SK-MEL-5 (cell line): ENCODE data around the gene NXPH3. TPM values are rescaled to one million over a fixed set of nuclear protein-coding genes. Genes with fewer than 3 reads are reported as not detected.
"Not testable (repeated sequence)": the region's sequence is repeated elsewhere in the genome, so short reads cannot be mapped to it uniquely, and the experiment has no call there.

ENCODE experiments used
- DNase-seq: peaks from one replicate; pipeline ENCODE4 v3.0.0-alpha.2; 2016; ENCODE audit warnings: low read depth, low spot score
- in situ Hi-C: cut with HindIII; loops from 2 replicates; pipeline ENCODE4 v1.10.0; 2016; ENCODE audit warnings: low sequenced_read_pairs, high pct_unique_total_duplicates, low pct_unique_long_range_greater_than_20kb
- polyA plus RNA-seq, 2 experiments: library from polyadenylated mRNA; depleted of rRNA; stranded (reverse); fragments of >200 nt; gene quantifications; 2 replicates each; pipeline ENCODE4 v1.2.3, GENCODE V29; 2015
- total RNA-seq: library from RNA; depleted of rRNA; stranded (reverse); fragments of >200 nt; shearing (Covaris generic); gene quantifications from 2 replicates; pipeline ENCODE4 v1.2.3, GENCODE V29; 2014; rRNA removed

The NXPH3 gene
- total RNA-seq, result 0.26 and 0.35 TPM in 2 replicates
- polyA plus RNA-seq (2015; cell fraction: cytosol; rRNA removed), result 0.15 TPM in 1 of 2 replicates, not detected in the other
- polyA plus RNA-seq (2015; cell fraction: nucleus; rRNA removed), result 0.05 TPM in 1 of 2 replicates, not detected in the other

DNA sequence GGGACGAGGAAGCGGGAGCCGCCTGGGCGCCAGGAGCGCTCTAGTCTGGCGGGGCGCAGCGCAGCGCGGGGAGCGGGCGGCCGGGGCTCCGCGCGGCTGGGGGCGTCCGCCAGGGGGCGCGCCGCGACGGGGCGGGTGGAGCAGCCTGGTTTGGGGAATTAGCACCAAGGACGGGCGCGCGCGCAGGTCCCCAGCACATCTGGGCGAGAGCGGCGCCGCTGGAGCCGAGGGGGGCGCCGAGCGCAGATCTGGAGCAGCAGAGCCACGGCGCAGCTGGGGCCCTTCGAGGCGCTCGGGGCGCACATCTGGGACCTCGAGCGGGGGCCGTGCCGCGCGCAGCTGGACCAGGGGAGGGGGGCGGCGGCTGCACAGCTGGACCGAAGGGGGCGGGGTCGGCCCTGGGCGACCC is at the start of gene NXPH3:
Gene NXPH3 (plus strand): TSS at position 193 of the 409 bp plus-strand sequence. CDS start 349 bp downstream, outside the sequence.
- in situ Hi-C loops, result no loop called here
- peak; percentile 45 for DNase-seq

DNA sequence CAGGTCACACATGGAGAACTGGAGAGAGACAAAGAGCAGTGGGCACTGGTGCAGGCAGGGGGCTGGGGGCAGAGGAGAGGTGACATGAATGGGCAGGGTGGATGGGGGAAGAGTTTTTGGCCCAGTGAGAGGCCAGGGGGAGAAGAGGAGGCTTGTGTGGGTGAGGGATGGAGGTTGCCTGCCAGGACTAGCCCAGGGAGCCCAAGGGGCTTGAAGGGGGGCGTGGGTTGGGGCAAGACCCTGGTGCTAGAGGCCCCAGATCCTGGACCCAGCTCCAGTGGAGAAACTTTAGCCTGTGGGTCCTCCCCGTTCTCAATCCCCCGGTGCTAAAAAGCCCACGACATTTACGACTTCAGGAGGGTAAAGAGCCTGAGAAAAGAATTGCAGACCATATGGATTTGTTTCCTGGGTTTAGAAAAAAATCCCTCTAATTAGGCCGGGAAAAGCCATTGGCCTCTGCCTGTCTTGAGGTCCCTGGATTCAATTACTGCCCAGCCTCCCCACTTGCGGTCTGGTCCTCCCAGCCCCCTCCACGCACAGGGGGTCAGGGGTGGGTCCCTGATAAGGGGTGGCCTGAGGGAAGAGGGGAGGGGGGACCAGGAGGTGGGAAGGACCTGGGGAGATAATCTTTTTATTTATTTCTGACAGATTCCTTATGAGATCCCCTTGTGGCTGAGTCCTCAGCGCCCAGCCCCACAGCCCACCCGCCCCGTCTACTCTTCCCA is 47.6 kb upstream of the NXPH3 start:
- in situ Hi-C loops, result no loop called here

DNA sequence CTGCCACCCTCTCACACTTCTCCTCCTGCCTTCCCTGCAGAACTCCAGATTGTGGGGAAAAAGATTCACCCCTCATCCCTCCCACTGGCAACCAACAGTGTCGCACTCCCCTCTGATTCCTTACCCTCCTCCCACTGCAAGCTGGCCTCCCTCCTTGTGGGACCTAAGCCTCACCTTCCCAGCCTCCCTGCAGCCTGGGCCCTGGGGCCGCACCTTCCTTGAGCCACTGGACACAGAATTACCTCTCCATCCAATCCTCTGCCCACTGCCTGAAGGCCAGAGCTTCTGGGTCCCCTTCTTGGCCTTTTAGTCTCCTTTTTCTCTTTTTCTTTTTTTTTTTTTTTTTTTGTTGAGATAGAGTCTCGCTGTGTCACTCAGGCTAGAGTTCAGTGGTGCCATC is 46.7 kb upstream of the NXPH3 start:
- DNase-seq, result no peak
- in situ Hi-C loops, result no loop called here

More for the DNA sequence above, 47.6 kb upstream of the NXPH3 start:
- no peak for DNase-seq

DNA sequence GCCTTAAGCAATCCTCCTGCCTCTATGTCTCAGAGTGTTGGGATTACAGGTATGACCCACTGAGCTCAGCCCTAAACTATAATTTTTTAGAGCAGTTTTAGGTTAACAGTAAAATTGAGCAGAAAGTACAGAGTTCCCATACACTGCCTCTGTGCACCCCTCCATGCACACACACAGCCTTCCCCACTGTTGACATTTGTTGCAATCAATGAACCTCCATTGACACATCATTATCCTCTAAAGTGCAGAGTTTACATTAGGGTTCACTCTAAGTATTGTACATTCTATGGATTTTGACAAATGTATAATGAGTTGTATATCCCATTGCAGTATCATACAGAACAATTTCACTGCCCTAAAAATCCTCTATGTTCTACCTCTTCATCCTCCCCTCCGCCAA is 45.6 kb upstream of the NXPH3 start:
- in situ Hi-C loops, result no loop called here
- DNase-seq, result no peak

DNA sequence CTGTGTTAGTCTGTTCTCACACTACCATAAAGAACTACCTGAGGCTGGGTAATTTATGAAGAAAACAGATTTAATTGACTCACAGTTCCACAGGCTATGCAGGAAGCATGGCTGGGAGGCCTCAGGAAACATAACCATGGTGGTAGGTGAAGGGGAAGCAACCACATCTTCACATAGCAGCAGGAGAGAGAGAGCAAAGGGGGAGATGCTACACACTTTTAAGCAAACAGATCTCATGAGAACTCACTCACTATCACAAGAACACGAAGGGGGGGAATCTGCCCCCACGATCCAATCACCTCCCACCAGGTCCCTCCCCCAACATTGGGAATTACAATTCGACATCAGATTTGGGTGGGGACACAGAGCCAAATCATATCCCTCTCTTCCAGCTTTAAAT is 31.8 kb upstream of the NXPH3 start:
- no peak for DNase-seq
- in situ Hi-C loops, result no loop called here

DNA sequence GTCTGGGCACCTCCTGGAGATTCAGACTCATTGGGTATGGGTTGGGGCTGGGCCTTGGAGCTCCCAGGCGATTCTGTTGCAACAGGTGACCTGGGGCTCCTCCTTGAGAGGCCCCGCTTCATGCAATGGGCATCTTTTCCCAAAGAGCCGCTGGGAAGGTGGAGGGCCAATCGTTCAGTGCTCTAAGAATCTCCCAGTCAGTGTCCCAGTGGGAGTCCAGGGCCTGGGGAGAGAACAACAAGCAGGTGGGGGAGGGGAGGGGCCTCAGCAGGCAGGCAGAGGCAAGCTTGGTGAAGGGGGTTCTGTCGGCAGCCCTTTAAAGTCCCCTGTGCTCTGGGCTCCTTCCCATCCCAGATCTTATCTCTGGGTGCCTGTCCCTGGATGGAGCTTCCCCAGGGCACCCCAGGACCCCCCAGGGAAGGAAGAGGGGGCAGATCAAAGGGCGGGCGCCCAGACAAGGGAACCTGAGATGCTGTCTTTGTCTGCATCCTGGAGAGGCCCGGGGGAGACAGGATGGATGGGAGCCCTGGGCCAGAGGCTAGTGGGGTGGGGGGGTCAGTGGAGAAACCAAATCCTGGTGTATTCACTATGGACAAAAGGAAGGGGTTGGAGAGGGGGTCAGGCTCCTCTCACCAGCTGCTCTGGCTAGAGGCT is 30.5 kb upstream of the NXPH3 start:
- no peak for DNase-seq
- in situ Hi-C loops, result no loop called here

DNA sequence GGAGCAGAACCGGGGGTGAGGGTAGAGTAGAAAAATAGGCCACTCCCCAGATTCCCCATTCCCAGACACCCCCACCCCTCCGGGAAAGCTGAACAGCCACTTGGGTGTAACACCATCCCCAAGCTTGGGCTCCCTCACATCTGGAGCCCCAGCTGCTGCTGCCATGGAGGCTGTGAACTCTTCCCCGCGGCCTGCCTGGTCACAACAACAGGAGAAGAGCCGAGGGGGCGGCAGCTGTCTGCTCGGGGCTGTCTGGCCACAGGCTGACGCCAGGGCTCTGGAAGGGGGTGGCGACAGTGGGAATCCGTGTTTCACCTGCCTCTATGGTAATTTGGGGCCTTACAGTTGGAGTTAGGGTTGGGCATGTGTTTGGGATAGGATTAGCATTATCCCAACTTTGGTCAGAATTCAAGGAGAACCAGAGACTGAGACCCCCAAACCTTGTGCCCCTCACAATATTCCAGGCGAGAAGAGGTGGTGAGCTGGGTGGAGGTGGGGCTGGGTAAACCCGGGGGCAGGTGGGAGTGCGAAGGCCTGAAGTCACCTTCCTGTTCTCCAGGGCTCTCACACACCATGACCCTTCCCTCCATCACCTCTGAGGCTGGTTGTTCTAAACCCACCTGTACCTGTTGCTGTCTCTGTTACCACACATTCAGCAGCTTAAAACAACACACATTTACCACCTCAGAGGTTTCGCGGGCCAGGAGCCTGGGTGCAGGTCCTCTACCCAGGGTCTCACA is 29.7 kb upstream of the NXPH3 start:
- in situ Hi-C loops, result no loop called here
- no peak for DNase-seq

DNA sequence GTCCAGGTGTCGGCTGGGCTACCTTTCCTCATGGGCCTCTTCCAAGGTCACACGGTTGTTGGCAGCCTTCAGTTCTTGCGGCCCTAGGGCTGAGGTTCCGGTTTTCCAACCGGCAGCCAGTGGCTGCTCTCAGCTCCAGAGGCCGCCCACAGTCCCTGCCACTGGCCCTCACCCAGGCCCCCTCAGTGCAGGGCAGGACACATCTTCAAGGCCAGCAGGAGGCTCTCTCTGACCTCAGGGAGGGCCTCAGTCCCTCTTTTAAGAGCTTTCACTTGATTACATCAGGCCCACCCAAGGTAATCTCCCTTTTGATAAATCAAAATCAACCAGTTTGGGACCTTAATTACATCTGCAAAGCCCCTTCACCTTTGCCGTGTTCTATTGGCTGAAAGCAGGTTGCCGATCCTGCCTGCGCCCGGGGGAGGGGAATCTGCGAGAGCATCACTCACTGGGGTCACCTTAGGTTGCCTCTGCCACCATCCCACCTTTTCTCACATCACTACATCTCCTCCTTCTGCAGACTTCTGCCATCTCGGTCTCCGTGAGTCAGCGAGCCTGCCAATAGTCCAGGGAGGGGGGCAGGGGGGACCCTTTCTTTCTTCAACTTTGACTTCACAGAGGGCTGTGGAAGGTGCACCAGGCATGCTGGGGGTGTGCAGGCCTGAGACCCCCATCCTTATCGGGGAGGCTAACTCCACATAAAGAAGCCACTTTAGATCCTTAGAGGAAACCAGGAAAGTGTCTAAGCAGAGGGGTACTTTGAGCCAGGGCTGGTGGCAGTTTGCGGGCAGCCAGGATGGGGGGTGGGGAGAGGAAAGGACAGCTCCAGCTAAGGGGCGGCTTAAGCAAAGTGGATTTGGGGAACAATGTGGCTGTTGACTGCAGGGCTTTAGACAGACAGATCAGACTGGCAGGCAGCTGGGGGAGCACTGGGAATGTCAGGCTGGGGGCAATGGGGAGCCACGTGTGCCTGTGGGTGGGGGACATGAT is 28.8 kb upstream of the NXPH3 start:
- in situ Hi-C loops, result no loop called here
- DNase-seq, result no peak

DNA sequence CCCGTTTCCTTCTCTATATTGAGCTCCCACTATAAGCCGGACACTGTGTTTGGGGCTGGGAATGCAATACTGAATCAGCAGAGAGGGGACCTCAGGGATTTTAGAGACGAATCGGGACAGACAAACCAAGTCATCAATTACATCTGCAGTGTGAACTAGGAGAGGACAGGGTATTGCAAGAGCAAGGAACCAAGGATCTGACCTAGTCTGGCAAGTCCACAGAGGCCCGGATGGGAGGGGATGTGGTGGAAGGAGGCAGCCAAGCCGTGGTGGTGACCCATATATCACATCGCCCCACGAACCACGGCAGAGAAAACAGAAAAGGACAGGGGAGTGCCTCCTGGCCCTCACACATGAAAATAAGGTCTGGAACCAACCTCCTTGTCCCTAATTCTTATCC is 28.1 kb upstream of the NXPH3 start:
- in situ Hi-C loops, result no loop called here

DNA sequence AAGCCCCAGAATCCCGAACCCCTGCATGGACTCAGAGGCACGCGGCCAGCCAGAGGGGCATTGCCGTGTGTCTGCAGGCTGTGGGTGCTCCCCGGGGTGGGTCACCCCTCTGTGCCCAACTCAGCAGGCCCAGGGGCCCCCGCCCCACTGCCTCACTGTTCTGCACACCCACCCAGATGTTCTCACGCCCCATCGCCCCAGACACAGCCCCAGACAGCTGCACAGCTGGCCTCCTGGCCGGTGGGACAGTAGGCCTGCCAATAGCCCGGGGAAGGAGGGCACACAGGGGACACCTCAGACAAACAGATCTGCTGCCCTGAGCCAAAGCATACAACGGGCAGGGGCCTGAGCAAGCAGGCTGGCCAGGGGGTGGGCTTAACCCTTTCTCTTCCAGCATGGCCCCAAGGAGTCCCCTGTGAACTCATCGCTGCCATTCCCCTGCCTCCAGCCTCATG is 27.6 kb upstream of the NXPH3 start:
- in situ Hi-C loops, result no loop called here
- DNase-seq, result no peak

More for the DNA sequence above, 28.1 kb upstream of the NXPH3 start:
- DNase-seq, result no peak

DNA sequence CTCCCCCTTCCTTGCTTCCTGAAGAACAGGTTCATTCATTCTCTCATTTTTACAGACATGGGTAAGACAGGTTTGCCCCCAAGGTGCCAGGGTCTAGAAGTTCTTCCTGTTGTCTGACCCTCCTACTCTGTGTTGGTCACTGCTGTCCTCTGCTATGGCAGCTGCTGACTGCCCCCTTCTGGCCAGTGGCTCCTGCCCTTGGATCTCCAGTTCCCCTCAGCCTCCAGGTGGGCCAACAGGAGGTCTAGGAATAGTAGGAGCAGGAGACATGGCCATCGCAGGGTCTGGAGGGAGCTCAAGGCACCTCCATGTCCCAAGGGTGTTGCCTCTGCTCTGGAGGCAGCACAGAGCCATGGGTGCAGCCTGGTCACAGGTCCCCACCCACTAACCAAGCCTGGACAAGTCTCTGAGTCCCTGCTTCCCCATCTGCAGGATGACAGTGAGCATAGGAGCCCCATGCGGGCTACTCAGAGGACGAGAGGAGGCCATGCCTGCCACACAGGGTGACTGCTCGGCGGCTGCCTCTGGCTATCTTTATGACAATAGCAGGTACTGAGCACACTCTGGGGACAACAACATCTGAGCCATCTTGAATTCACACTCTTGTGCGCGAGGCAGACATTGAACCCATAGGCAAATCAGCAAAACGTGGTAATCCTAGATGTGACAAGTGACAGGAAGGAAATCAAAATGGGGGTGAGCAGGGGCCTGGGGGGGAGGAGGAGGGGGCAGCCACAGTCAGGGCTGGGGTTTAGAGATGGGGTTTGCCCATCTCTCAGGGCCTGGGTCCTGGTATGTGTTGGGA is 27.0 kb upstream of the NXPH3 start:
- in situ Hi-C loops, result no loop called here
- DNase-seq, result peak; percentile 73

DNA sequence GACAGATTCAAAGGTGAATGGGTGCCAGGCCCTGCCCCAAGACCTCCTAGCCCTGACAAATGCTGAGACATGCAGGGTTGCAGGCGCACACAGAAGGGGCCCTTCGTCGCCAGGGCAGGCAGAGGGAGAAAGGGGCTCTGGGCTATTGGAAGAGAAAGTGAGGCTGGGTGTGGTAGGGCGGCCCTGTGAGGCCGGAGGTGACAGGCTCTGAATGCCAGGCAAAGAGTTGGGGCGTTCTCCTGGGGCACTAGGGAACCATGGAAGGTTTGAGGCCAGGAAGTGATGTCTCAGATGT is 26.4 kb upstream of the NXPH3 start:
- in situ Hi-C loops, result no loop called here
- DNase-seq, result no peak

DNA sequence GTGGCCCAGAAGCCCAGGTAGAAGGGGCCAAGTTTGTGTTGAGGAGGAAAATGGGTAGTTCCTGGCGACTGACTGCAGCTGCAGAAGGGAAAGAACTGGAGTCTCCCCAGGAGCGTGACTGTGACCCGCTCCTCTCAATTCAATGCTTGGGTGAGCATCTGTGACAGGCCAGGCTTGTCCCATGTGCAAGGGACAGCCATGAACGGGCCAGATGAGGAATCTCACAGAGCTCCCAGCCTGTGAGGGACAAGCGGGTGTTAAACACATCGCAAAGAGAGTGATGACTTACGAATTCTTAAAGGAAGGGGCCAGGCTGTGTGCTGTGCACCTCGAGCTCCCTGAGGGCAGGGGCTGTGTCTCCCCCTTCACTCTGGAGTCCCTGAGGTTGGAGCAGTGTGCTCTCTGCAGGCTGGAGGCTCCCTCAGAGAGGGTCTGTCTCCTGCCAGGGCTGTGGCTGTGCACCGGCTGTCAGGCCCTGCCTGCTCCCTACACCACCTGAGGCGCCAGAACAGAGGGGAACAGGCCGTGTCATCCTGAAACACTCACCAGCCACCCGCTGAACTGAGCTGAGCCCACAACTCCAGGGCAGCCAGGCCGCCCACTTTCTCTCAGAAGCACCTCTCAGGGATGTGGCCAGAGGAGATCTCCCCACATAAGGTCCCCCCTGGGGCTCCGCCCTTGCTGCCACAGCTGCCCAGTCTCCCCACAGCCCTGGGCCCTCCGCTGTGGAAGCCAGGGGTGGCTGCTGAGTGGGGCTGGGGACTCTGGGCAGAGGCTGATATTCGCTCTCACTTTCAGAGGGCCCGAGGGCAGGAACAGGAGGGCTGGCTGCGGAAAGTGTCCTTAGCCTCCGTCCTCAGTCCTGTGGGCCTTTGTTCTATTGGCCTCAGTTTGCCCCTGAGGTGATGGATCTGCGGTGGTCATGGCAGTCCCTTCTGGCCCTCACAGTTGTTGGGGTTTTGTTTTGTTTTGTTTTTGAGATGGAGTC is 25.7 kb upstream of the NXPH3 start:
- in situ Hi-C loops, result no loop called here
- no peak for DNase-seq

DNA sequence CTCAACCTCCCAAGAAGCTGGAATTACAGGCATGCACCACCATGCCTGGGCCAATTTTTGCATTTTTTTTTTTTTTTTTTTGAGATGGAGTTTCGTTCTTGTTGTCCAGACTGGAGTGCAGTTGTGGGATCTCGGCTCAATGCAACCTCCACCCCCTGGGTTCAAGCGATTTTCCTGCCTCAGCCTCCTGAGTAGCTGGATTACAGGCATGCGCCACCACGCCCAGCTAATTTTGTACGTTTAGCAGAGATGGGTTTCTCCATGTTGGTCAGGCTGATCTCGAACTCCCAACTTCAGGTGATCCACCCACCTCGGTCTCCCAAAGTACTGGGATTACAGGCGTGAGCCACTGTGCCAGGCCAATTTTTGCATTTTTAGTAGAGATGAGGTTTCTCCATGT is 24.9 kb upstream of the NXPH3 start:
- DNase-seq, in situ Hi-C loops: not testable (repeated sequence)

DNA sequence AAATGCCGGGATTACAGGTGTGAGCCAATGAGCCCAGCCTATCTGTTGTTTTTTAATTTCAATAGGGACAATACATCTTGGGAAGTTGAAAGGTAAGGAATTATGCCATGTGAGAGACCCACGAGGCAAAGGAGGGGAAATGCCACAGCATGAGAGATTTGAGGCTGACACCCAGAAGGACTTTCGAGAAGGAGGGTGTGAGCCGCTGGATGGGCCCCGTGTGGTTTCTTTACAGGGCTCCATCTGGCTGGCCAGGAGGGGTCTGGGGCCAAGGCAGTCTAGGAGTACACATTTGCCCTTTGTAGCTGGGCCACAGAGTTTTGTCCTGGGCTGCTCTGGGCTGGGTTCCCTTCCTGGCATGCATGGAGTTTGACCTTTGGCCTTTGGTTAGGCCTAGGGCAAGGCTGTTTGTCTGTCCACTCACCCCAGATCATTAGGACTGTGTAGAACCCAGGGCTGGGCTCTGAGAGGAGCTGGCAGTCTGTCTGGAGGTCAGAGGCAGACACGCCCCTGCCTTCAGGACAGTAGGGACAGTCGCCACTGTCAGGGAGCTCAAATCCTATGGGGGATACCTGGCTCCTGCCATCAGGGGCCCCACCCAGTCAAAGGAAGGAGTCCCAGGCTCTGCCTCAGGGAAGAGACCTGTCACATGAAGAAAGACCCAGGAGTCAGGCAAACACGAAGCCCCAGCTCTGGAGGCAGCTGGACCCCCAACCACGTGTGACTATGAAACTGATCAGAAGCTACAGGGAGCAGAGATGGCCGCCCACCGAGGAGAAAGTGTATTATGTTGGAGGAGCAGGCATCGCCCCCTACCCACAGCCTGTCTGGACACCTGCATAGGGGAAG is 24.2 kb upstream of the NXPH3 start:
- in situ Hi-C loops, result no loop called here
- no peak for DNase-seq
